Measurements from ENCODE around the gene OR2A25.

DNA sequence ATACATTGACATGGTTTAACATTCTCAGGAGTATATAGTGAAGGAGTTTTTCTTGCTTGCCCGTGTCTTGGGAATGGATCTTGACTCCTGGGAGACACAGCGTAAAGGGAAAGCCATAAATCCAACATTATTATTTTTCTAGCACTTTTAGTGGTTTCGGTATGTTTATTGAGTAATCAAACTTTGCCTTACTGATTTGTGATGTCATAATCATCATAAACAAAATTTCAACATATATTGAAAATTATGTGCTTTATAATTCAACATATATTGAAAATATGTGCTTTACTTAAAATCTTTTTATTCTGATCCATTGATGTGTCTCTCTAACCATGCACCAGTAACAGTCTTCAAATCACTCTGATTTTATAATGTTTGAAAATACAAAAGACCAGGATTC lies 41.1 kb upstream of the OR2A25 start:
- no peak for TF ChIP-seq EP300 (IDR thresholded peaks at IDR 0.05)
- TF ChIP-seq, protein P1, sequence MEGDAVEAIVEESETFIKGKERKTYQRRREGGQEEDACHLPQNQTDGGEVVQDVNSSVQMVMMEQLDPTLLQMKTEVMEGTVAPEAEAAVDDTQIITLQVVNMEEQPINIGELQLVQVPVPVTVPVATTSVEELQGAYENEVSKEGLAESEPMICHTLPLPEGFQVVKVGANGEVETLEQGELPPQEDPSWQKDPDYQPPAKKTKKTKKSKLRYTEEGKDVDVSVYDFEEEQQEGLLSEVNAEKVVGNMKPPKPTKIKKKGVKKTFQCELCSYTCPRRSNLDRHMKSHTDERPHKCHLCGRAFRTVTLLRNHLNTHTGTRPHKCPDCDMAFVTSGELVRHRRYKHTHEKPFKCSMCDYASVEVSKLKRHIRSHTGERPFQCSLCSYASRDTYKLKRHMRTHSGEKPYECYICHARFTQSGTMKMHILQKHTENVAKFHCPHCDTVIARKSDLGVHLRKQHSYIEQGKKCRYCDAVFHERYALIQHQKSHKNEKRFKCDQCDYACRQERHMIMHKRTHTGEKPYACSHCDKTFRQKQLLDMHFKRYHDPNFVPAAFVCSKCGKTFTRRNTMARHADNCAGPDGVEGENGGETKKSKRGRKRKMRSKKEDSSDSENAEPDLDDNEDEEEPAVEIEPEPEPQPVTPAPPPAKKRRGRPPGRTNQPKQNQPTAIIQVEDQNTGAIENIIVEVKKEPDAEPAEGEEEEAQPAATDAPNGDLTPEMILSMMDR (IDR thresholded peaks at IDR 0.05): no peak
